Measurements from ENCODE around the gene SNX10. TPM values are rescaled to one million over a fixed set of nuclear protein-coding genes. Genes with fewer than 3 reads are reported as not detected.

Gene SNX10
- total RNA-seq, 1 donor from 2014 or later: 4.7 TPM

- H3K4me3 Mint-ChIP-seq: peak overlapping the region; percentile 84
Observed at GRCh38 chr7:26376175-26376917, 84.7 kb downstream of the SNX10 start.

GRCh38 chr7:26378016-26378415 lies 86.4 kb downstream of the SNX10 start:
- Mint-ChIP-seq H3K36me3 (peaks cover 1% of the 10 kb centered on the region), H3K27ac (peak overlapping the region; percentile 82), H3K4me3 (no peak overlapping the region), H3K4me1 (peaks cover 55% of the 10 kb centered on the region), H3K9me3 (no peaks in the 10 kb centered on the region), H3K27me3 (ENCODE audit: low read depth) (no peaks in the 10 kb centered on the region)
- no peak for DNase-seq (ENCODE audit: low spot score in 2 of 2, unreplicated experiment in 2 of 2)
- no peak for TF ChIP-seq CTCF (IDR thresholded peaks at IDR 0.05; ENCODE audit: unreplicated experiment)

More at GRCh38 chr7:26376175-26376917, 84.7 kb downstream of the SNX10 start:
- Mint-ChIP-seq H3K4me1 (peaks cover 57% of the 10 kb centered on the region), H3K36me3 (peaks cover 3% of the 10 kb centered on the region), H3K27ac (peak overlapping the region; percentile 92), H3K9me3 (no peaks in the 10 kb centered on the region), H3K27me3 (ENCODE audit: low read depth) (no peaks in the 10 kb centered on the region)
- TF ChIP-seq CTCF (IDR thresholded peaks at IDR 0.05; ENCODE audit: unreplicated experiment): no peak
- DNase-seq (ENCODE audit: low spot score in 2 of 2, unreplicated experiment in 2 of 2): peak; percentile 58 to 83

- no peaks in the 10 kb centered on the region for H3K9me3 Mint-ChIP-seq
- TF ChIP-seq CTCF (IDR thresholded peaks at IDR 0.05; ENCODE audit: unreplicated experiment): no peak
- DNase-seq (ENCODE audit: low spot score in 2 of 2, unreplicated experiment in 2 of 2): no peak
- no peaks in the 10 kb centered on the region for H3K27me3 Mint-ChIP-seq (ENCODE audit: low read depth)
- H3K36me3 Mint-ChIP-seq: no peaks in the 10 kb centered on the region
- H3K4me3 Mint-ChIP-seq: no peak overlapping the region
- peak overlapping the region; percentile 85 for H3K27ac Mint-ChIP-seq
- peaks cover 46% of the 10 kb centered on the region for H3K4me1 Mint-ChIP-seq
Observed at GRCh38 chr7:26379711-26380110, 88.0 kb downstream of the SNX10 start.

GRCh38 chr7:26381476-26382353 lies 90.1 kb downstream of the SNX10 start:
- Mint-ChIP-seq H3K4me1 (peaks cover 46% of the 10 kb centered on the region), H3K27ac (peak overlapping the region; percentile 85), H3K4me3 (no peak overlapping the region), H3K27me3 (ENCODE audit: low read depth) (no peaks in the 10 kb centered on the region), H3K9me3 (no peaks in the 10 kb centered on the region), H3K36me3 (no peaks in the 10 kb centered on the region)
- TF ChIP-seq CTCF (IDR thresholded peaks at IDR 0.05; ENCODE audit: unreplicated experiment): no peak
- DNase-seq (ENCODE audit: low spot score in 2 of 2, unreplicated experiment in 2 of 2): no peak

GRCh38 chr7:26385240-26385639 lies 93.6 kb downstream of the SNX10 start:
- Mint-ChIP-seq H3K27me3 (ENCODE audit: low read depth) (no peaks in the 10 kb centered on the region), H3K9me3 (no peaks in the 10 kb centered on the region), H3K4me1 (peaks cover 38% of the 10 kb centered on the region), H3K36me3 (no peaks in the 10 kb centered on the region), H3K4me3 (no peak overlapping the region), H3K27ac (no peak overlapping the region)
- no peak for TF ChIP-seq CTCF (IDR thresholded peaks at IDR 0.05; ENCODE audit: unreplicated experiment)
- DNase-seq (ENCODE audit: low spot score in 2 of 2, unreplicated experiment in 2 of 2): no peak

All from mesothelial cell of epicardium (in vitro differentiated cells).